GM19238 (cell line): ENCODE data around the gene DNM3.
"Not testable (repeated sequence)": the region's sequence is repeated elsewhere in the genome, so short reads cannot be mapped to it uniquely, and the experiment has no call there.

Source experiments
- DNase-seq: peaks from one replicate; pipeline ENCODE4 v3.0.0; 2011; ENCODE audit warnings: low spot score; ENCODE audit not compliant: insufficient read length

Gene DNM3

GRCh38 chr1:171841050-171841910 is at the start of gene DNM3:
Gene DNM3 (plus strand): TSS chr1:171841498. CDS start chr1:171841657, 159 bp downstream.
- peak; percentile 67 for DNase-seq

GRCh38 chr1:171792656-171793369 is 48.5 kb upstream of the DNM3 start:
- no peak for DNase-seq

- no peak for DNase-seq
These were observed 47.7 kb upstream of the DNM3 start for GRCh38 chr1:171793636-171794035.

- no peak for DNase-seq
These were observed 47.2 kb upstream of the DNM3 start for GRCh38 chr1:171794085-171794484.

- DNase-seq, result no peak
These were observed 44.7 kb upstream of the DNM3 start for GRCh38 chr1:171796592-171796991.

GRCh38 chr1:171798311-171798710 is 43.0 kb upstream of the DNM3 start:
- DNase-seq, result no peak

GRCh38 chr1:171798765-171799164 is 42.5 kb upstream of the DNM3 start:
- DNase-seq, result no peak

GRCh38 chr1:171799166-171799565 is 42.1 kb upstream of the DNM3 start:
- no peak for DNase-seq

- DNase-seq, result not testable (repeated sequence)
These were observed 41.6 kb upstream of the DNM3 start for GRCh38 chr1:171799698-171800097.

GRCh38 chr1:171800342-171800741 is 41.0 kb upstream of the DNM3 start:
- DNase-seq, result no peak

GRCh38 chr1:171800851-171801250 is 40.4 kb upstream of the DNM3 start:
- no peak for DNase-seq

- peak; percentile 17 for DNase-seq
These were observed 39.8 kb upstream of the DNM3 start for GRCh38 chr1:171801487-171801891.

- DNase-seq, result no peak
These were observed 39.1 kb upstream of the DNM3 start for GRCh38 chr1:171802207-171802606.

- no peak for DNase-seq
These were observed 38.3 kb upstream of the DNM3 start for GRCh38 chr1:171803045-171803444.

- DNase-seq, result no peak
These were observed 37.8 kb upstream of the DNM3 start for GRCh38 chr1:171803461-171804022.

- peak; percentile 22 for DNase-seq
These were observed 35.7 kb upstream of the DNM3 start for GRCh38 chr1:171805395-171806115.

GRCh38 chr1:171807556-171807955 is 33.7 kb upstream of the DNM3 start:
- no peak for DNase-seq

GRCh38 chr1:171809834-171810233 is 31.5 kb upstream of the DNM3 start:
- no peak for DNase-seq

GRCh38 chr1:171811672-171812071 is 29.6 kb upstream of the DNM3 start:
- DNase-seq, result no peak

GRCh38 chr1:171814692-171815091 is 26.6 kb upstream of the DNM3 start:
- DNase-seq, result no peak

GRCh38 chr1:171816300-171816901 is 24.9 kb upstream of the DNM3 start:
- no peak for DNase-seq
